ES-I3 (cell line): ENCODE measurements around the gene ZDHHC1.

Experiments
- H3K36me3 ChIP-seq: 2 replicates; pipeline ENCODE4 v1.6.1; 2013; ENCODE audit warnings: mild to moderate bottlenecking, low read length, control low read depth, moderate library complexity; ENCODE audit not compliant: insufficient read depth
- H3K4me1 ChIP-seq: 2 replicates; pipeline ENCODE4 v1.6.1; 2013; ENCODE audit warnings: mild to moderate bottlenecking, control low read depth, low read length; ENCODE audit not compliant: insufficient read depth
- H3K9ac ChIP-seq: 2 replicates; pipeline ENCODE4 v1.6.1; 2013; ENCODE audit warnings: low read depth, mild to moderate bottlenecking, low read length, moderate library complexity
- H3K9me3 ChIP-seq: 2 replicates; pipeline ENCODE4 v1.6.1; 2013; ENCODE audit warnings: mild to moderate bottlenecking, low read length, moderate library complexity; ENCODE audit not compliant: control insufficient read depth, insufficient read depth

The ZDHHC1 gene

GRCh38 chr16:67429799-67430503 lies 13.7 kb upstream of the ZDHHC1 start:
- Histone ChIP-seq H3K36me3 (no peaks in the 10 kb centered on the region), H3K4me1 (peaks cover 26% of the 10 kb centered on the region), H3K9me3 (no peaks in the 10 kb centered on the region), H3K9ac (peak overlapping the region; percentile 50)

- Histone ChIP-seq H3K4me1 (peaks cover 33% of the 10 kb centered on the region), H3K36me3 (no peaks in the 10 kb centered on the region), H3K9ac (no peak overlapping the region), H3K9me3 (no peaks in the 10 kb centered on the region)
These were observed 12.9 kb upstream of the ZDHHC1 start for GRCh38 chr16:67429053-67429798.

DNA sequence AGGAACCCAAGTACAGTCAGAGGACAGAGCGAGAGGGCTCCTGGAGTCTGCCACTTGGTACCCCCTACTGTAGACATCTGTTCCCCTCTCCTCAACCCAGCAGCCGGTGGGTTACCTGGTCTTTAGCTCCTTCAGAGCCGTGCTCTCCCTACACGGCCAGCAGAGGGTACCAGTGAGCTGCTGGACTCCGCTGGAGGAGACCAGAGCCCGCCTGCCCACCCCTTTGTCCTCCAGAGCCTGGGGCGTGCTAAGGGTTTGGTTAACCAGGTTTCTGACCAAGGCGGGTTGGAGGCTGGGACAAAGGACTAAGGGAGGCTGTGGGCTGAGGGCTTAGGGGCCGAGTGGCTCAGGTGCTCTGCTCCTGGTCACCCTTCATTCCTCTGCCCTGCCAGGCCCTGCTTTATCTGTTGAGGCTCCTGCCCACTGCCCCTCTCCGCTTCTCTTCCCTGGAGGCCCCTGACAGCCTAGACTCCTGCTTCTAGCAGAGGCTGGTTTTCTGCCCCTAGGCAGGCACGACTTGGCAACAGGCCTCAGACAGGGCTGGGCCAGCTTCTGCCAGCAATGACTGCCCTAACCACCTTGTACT lies 12.0 kb upstream of the ZDHHC1 start:
- Histone ChIP-seq H3K9me3 (no peaks in the 10 kb centered on the region), H3K4me1 (peaks cover 41% of the 10 kb centered on the region), H3K36me3 (no peaks in the 10 kb centered on the region), H3K9ac (no peak overlapping the region)

DNA sequence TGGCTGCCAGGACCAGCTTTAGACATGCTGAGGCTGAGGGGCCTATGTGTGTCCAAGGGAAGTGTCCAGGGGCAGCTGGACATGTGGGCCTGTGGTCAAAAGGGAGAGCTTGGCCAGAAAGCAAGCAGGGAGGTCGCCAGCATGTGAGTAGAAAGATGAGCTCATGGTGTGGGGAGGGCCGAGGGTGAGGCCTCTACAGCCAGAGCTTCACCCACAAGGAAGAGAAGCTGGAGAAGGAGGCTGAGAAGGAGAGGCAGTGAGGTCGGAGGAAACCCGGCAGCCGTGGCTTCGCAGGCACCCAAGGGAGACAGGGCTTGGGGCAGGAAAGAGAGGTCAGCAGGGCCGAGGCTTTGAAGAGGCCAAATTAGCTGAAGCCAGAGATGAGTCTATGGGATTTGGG lies 10.7 kb upstream of the ZDHHC1 start:
- no peaks in the 10 kb centered on the region for H3K36me3 ChIP-seq

DNA sequence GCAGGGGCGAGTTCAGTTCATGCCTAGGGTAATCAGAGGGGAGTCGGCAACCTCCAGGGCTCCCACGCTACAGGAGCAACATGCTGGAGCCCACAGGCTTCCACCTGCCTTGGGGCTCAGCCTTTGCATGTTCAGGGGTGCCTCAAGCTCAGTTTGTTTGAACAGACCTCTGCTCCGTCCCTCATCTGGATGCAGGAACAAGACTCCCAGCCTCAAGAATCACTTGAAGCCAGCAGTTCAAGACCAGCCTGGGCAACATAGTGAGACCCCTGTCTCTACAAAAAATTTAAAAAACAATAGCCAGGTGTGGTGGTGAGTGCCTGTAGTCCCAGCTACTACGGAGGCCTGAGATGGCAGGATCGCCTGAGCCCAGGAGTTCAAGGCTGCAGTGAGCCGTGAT lies 9.7 kb upstream of the ZDHHC1 start:
- Histone ChIP-seq H3K9me3 (no peaks in the 10 kb centered on the region), H3K36me3 (no peaks in the 10 kb centered on the region), H3K4me1 (peaks cover 52% of the 10 kb centered on the region), H3K9ac (no peak overlapping the region)

More for the DNA sequence above, 10.7 kb upstream of the ZDHHC1 start:
- Histone ChIP-seq H3K9ac (no peak overlapping the region), H3K9me3 (no peaks in the 10 kb centered on the region), H3K4me1 (peaks cover 46% of the 10 kb centered on the region)

DNA sequence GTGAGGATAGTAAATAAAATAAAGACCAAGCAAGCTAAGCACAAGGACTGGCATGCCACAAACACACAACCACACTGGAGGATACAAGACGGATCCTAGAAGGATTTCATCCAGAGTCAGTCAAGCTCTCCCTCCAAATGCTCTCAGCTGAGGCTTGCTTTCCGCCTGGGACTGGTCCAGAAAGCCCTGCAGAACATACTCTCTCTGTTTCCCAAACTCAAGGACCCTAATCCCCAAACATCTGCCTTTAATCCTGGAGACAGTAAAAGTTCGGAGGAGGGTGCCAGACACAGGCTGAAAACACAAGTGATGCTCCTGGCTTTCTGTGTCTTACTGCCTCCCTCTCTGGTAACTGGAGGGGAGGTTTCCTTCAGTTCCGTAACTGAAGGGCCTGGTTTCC lies 9.3 kb upstream of the ZDHHC1 start:
- peaks cover 52% of the 10 kb centered on the region for H3K4me1 ChIP-seq
- no peaks in the 10 kb centered on the region for H3K36me3 ChIP-seq
- H3K9ac ChIP-seq, result no peak overlapping the region
- H3K9me3 ChIP-seq, result no peaks in the 10 kb centered on the region

- no peaks in the 10 kb centered on the region for H3K9me3 ChIP-seq
These were observed 8.8 kb upstream of the ZDHHC1 start for GRCh38 chr16:67425061-67425460.

GRCh38 chr16:67424261-67424615 lies 8.0 kb upstream of the ZDHHC1 start:
- Histone ChIP-seq H3K9ac (peak overlapping the region; percentile 44), H3K4me1 (peaks cover 52% of the 10 kb centered on the region), H3K36me3 (no peaks in the 10 kb centered on the region), H3K9me3 (no peaks in the 10 kb centered on the region)

More at GRCh38 chr16:67425061-67425460, 8.8 kb upstream of the ZDHHC1 start:
- no peaks in the 10 kb centered on the region for H3K36me3 ChIP-seq
- H3K4me1 ChIP-seq, result peaks cover 52% of the 10 kb centered on the region
- peak overlapping the region; percentile 44; the same call in 1 of the 2 replicates for H3K9ac ChIP-seq

DNA sequence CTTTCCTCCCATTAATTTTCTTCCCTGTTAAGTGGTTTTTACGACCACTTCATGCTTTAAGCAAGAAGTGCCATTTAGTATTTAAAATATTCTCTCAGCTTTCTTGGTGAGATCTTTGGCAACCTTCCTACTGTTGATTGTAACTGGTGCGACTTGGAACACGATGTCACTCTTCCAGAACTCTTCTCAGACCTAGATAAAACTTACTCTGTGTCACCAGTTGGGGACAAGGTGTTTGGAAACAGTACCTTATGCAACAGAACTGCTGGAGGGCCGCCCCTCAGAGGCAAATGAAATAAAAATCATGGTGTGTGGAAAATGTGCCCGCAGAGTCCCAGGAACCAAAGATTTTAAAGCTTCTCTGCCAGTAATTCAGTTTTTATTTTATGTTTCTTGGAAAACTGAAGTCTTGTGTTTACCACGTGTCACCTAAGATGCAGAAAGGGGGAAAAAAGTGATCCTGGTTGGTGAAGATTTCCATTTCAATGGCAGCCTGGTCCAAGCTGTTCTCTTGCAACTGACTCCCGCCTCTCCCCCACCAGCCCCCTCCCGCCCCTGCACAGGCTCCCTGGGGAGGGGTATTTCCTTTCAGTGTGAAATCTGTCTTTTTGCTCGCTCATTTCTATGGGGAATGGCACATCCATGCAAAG lies 7.5 kb upstream of the ZDHHC1 start:
- Histone ChIP-seq H3K4me1 (peaks cover 51% of the 10 kb centered on the region), H3K36me3 (no peaks in the 10 kb centered on the region), H3K9ac (peak overlapping the region; percentile 44), H3K9me3 (no peaks in the 10 kb centered on the region)

- peaks cover 45% of the 10 kb centered on the region for H3K4me1 ChIP-seq
- H3K36me3 ChIP-seq, result no peaks in the 10 kb centered on the region
These were observed 6.7 kb upstream of the ZDHHC1 start for GRCh38 chr16:67423015-67423414.

GRCh38 chr16:67421030-67421429 lies 4.8 kb upstream of the ZDHHC1 start:
- H3K9me3 ChIP-seq, result no peaks in the 10 kb centered on the region
- no peak overlapping the region for H3K9ac ChIP-seq
- peaks cover 43% of the 10 kb centered on the region for H3K4me1 ChIP-seq
- H3K36me3 ChIP-seq, result no peaks in the 10 kb centered on the region

More at GRCh38 chr16:67423015-67423414, 6.7 kb upstream of the ZDHHC1 start:
- Histone ChIP-seq H3K9ac (no peak overlapping the region), H3K9me3 (no peaks in the 10 kb centered on the region)

GRCh38 chr16:67419931-67420330 lies 3.7 kb upstream of the ZDHHC1 start:
- H3K9ac ChIP-seq, result no peak overlapping the region
- H3K36me3 ChIP-seq, result no peaks in the 10 kb centered on the region
- H3K4me1 ChIP-seq, result peaks cover 33% of the 10 kb centered on the region
- H3K9me3 ChIP-seq, result no peaks in the 10 kb centered on the region

DNA sequence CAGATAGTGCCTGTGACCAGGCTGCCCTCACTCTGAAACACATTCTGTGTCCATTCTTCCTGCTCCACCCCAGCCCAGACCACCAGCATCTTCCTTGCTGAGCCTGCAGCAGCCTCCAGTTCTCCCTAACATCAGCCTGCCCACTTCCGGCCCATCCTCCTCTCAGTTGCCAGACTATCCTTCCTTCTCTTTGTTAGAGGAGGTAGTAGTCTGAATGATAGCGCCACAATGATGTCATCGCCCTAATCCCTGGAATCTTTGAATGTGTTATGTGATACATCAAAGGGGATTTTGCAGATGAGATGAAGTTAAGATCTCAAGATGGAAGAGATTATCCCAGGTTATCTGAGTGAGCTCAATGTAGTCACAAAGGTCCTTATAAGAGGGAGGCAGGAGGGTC lies 3.2 kb upstream of the ZDHHC1 start:
- Histone ChIP-seq H3K4me1 (peaks cover 30% of the 10 kb centered on the region), H3K36me3 (no peaks in the 10 kb centered on the region), H3K9ac (no peak overlapping the region), H3K9me3 (no peaks in the 10 kb centered on the region)

DNA sequence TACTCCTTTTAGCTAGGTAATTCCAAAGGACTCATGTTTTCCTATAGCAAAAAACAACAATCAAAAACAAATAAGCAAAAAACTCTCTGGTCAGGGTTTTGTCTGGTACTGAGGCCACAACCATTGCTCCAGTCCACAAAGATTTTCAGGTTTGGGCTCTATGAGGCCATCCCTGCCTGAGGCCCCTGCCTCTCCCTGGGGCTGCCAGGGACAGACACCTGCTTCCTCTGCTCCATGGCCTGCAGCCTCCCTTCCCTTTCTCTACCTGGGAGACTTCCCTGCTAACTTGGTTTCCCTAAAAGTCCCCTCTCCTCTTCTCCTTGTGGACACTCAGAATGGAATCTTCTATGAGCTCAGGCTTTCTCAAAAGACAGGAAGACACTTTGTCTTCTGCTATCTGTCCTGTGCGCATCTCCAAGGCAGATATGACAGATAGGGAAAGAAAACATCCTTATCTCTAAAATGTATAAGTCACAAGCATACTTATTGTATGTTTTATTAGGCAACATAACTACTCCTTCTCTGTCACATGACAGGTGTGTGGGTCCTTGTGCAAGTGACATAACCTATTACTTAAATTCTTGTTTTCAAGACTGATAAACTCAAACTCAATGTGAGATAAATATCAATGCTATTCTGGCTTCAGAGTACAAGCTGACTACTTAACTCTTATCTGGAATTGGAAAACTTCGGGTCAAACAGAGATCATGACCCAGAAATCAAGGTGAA lies 1.2 kb upstream of the ZDHHC1 start:
- H3K9ac ChIP-seq, result no peak overlapping the region
- no peaks in the 10 kb centered on the region for H3K9me3 ChIP-seq
- H3K36me3 ChIP-seq, result no peaks in the 10 kb centered on the region
- peaks cover 19% of the 10 kb centered on the region for H3K4me1 ChIP-seq
